ENCODE data around the gene LTBP2.
A peak's percentile ranks its signal among the peaks of the same experiment; 100 is the strongest.

LTBP2 gene

GRCh38 chr14:74488786-74489397 lies 123.1 kb downstream of the LTBP2 start:
- no peak for DNase-seq (ENCODE audit: low read depth in 3 of 3)

- no peak for DNase-seq (ENCODE audit: low read depth in 3 of 3)
These were observed 125.9 kb downstream of the LTBP2 start for GRCh38 chr14:74486164-74486563.

GRCh38 chr14:74483321-74483720 lies 128.7 kb downstream of the LTBP2 start:
- DNase-seq (ENCODE audit: low read depth in 3 of 3) = no peak

- DNase-seq (ENCODE audit: low read depth in 3 of 3) = no peak
These were observed 129.5 kb downstream of the LTBP2 start for GRCh38 chr14:74482571-74482970.

GRCh38 chr14:74480046-74480445 lies 132.0 kb downstream of the LTBP2 start:
- DNase-seq (ENCODE audit: low read depth in 3 of 3) = no peak

- no peak for DNase-seq (ENCODE audit: low read depth in 3 of 3)
These were observed 132.9 kb downstream of the LTBP2 start for GRCh38 chr14:74478996-74479635.

- DNase-seq (ENCODE audit: low read depth in 3 of 3) = no peak
These were observed 135.4 kb downstream of the LTBP2 start for GRCh38 chr14:74476607-74477006.

GRCh38 chr14:74476107-74476506 lies 135.9 kb downstream of the LTBP2 start:
- DNase-seq (ENCODE audit: low read depth in 3 of 3) = no peak

- no peak for DNase-seq (ENCODE audit: low read depth in 3 of 3)
These were observed 136.4 kb downstream of the LTBP2 start for GRCh38 chr14:74475678-74476077.

GRCh38 chr14:74474376-74474775 lies 137.7 kb downstream of the LTBP2 start:
- DNase-seq (ENCODE audit: low read depth in 3 of 3) = no peak

- no peak for DNase-seq (ENCODE audit: low read depth in 3 of 3)
These were observed 139.4 kb downstream of the LTBP2 start for GRCh38 chr14:74472601-74473000.

GRCh38 chr14:74469548-74470518 lies 142.2 kb downstream of the LTBP2 start:
- DNase-seq (ENCODE audit: low read depth in 3 of 3) = no peak

GRCh38 chr14:74468513-74468912 lies 143.5 kb downstream of the LTBP2 start:
- DNase-seq (ENCODE audit: low read depth in 3 of 3) = no peak

GRCh38 chr14:74465335-74465734 lies 146.7 kb downstream of the LTBP2 start:
- DNase-seq (ENCODE audit: low read depth in 3 of 3) = no peak

GRCh38 chr14:74464785-74465184 lies 147.3 kb downstream of the LTBP2 start:
- no peak for DNase-seq (ENCODE audit: low read depth in 3 of 3)

GRCh38 chr14:74463697-74464096 lies 148.3 kb downstream of the LTBP2 start:
- no peak for DNase-seq (ENCODE audit: low read depth in 3 of 3)

GRCh38 chr14:74462993-74463392 lies 149.0 kb downstream of the LTBP2 start:
- DNase-seq (ENCODE audit: low read depth in 3 of 3) = no peak

GRCh38 chr14:74459976-74460375 lies 152.1 kb downstream of the LTBP2 start:
- DNase-seq (ENCODE audit: low read depth in 3 of 3) = no peak

GRCh38 chr14:74459289-74459946 lies 152.6 kb downstream of the LTBP2 start:
- peak in 1 of 3 experiments; percentile 21 for DNase-seq (ENCODE audit: low read depth in 3 of 3)

- DNase-seq (ENCODE audit: low read depth in 3 of 3) = no peak
These were observed 154.5 kb downstream of the LTBP2 start for GRCh38 chr14:74457565-74457895.

GRCh38 chr14:74456684-74457564 lies 155.1 kb downstream of the LTBP2 start:
- DNase-seq (ENCODE audit: low read depth in 3 of 3) = no peak
